Measurements from ENCODE around the gene OCRL. TPM values are rescaled to one million over a fixed set of nuclear protein-coding genes. Genes with fewer than 3 reads are reported as not detected.
A peak's percentile ranks its signal among the peaks of the same experiment; 100 is the strongest.

Gene OCRL
- total and polyA plus RNA-seq, 2 donors from 2014 or later = 9.4 to 20.0 TPM

GRCh38 chrX:129510331-129510730 is 29.7 kb upstream of the OCRL start:
- Histone ChIP-seq H3K9me3 (ENCODE audit: control insufficient read depth in 2 of 3, insufficient read depth in 1 of 3, low read length in 3 of 3) (no peaks in the 10 kb centered on the region), H3K4me1 (ENCODE audit: control insufficient read depth in 2 of 3, insufficient read depth in 2 of 3, low read depth in 1 of 3, low read length in 3 of 3) (no peaks in the 10 kb centered on the region), H3K4me3 (ENCODE audit: low read length in 3 of 3) (no peak overlapping the region), H3K27ac (ENCODE audit: low read depth in 2 of 2, low read length in 2 of 2) (no peak overlapping the region), H3K9ac (ENCODE audit: low read length in 3 of 3) (no peak overlapping the region), H3K36me3 (ENCODE audit: control insufficient read depth in 2 of 3, insufficient read depth in 3 of 3, low read length in 3 of 3) (peaks cover 0 to 3% (median 0%) of the 10 kb centered on the region in 3 donors), H3K27me3 (ENCODE audit: control insufficient read depth, insufficient read depth, low read length) (no peaks in the 10 kb centered on the region)
- TF ChIP-seq, protein P1, sequence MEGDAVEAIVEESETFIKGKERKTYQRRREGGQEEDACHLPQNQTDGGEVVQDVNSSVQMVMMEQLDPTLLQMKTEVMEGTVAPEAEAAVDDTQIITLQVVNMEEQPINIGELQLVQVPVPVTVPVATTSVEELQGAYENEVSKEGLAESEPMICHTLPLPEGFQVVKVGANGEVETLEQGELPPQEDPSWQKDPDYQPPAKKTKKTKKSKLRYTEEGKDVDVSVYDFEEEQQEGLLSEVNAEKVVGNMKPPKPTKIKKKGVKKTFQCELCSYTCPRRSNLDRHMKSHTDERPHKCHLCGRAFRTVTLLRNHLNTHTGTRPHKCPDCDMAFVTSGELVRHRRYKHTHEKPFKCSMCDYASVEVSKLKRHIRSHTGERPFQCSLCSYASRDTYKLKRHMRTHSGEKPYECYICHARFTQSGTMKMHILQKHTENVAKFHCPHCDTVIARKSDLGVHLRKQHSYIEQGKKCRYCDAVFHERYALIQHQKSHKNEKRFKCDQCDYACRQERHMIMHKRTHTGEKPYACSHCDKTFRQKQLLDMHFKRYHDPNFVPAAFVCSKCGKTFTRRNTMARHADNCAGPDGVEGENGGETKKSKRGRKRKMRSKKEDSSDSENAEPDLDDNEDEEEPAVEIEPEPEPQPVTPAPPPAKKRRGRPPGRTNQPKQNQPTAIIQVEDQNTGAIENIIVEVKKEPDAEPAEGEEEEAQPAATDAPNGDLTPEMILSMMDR (IDR thresholded peaks at IDR 0.05; ENCODE audit: borderline replicate concordance, extremely low read depth, insufficient read depth) = no peak
- no peak for FAIRE-seq
- DNase-seq = peak in 4 of 5 donors; percentile 33 to 56 (median 38)
- intact Hi-C loops (cut with DNase I) = no loop called here

DNA sequence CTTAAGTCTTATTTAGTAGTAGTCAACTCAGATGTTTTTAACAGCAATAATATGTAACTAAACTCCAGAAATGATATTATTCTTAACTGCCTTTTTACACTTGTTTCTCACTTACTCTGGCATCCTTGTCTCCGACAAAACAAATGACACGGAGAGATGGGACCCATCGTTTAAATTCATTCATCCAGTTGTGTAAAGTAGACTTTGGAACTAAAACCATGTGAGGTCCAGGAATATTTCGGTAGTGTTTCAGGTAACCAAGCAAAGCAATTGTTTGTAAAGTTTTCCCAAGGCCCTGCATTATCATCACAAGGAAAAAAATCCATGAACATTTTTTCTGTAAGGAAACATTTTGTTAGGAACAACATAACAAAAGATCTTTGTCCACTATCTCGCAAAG is 28.4 kb upstream of the OCRL start:
- TF ChIP-seq, protein P1 (IDR thresholded peaks at IDR 0.05; ENCODE audit: borderline replicate concordance, extremely low read depth, insufficient read depth) = no peak
- DNase-seq = no peak
- H3K36me3 ChIP-seq (ENCODE audit: control insufficient read depth in 2 of 3, insufficient read depth in 3 of 3, low read length in 3 of 3) = peaks cover 0 to 3% (median 0%) of the 10 kb centered on the region in 3 donors
- no peaks in the 10 kb centered on the region for H3K9me3 ChIP-seq (ENCODE audit: control insufficient read depth in 2 of 3, insufficient read depth in 1 of 3, low read length in 3 of 3)
- H3K27ac ChIP-seq (ENCODE audit: low read depth in 2 of 2, low read length in 2 of 2) = no peak overlapping the region
- H3K4me3 ChIP-seq (ENCODE audit: low read length in 3 of 3) = no peak overlapping the region
- no peaks in the 10 kb centered on the region for H3K27me3 ChIP-seq (ENCODE audit: control insufficient read depth, insufficient read depth, low read length)
- H3K4me1 ChIP-seq (ENCODE audit: control insufficient read depth in 2 of 3, insufficient read depth in 2 of 3, low read depth in 1 of 3, low read length in 3 of 3) = no peaks in the 10 kb centered on the region
- no peak overlapping the region for H3K9ac ChIP-seq (ENCODE audit: low read length in 3 of 3)
- no peak for FAIRE-seq
- intact Hi-C loops (cut with DNase I) = no loop called here

- no peak overlapping the region for H3K27ac ChIP-seq (ENCODE audit: low read depth in 2 of 2, low read length in 2 of 2)
- no peak overlapping the region for H3K9ac ChIP-seq (ENCODE audit: low read length in 3 of 3)
- TF ChIP-seq, protein P1 (IDR thresholded peaks at IDR 0.05; ENCODE audit: borderline replicate concordance, extremely low read depth, insufficient read depth) = no peak
- FAIRE-seq (no peak), DNase-seq (no peak)
- H3K9me3 ChIP-seq (ENCODE audit: control insufficient read depth in 2 of 3, insufficient read depth in 1 of 3, low read length in 3 of 3) = no peaks in the 10 kb centered on the region
- peaks cover 0 to 3% (median 0%) of the 10 kb centered on the region in 3 donors for H3K36me3 ChIP-seq (ENCODE audit: control insufficient read depth in 2 of 3, insufficient read depth in 3 of 3, low read length in 3 of 3)
- no peaks in the 10 kb centered on the region for H3K4me1 ChIP-seq (ENCODE audit: control insufficient read depth in 2 of 3, insufficient read depth in 2 of 3, low read depth in 1 of 3, low read length in 3 of 3)
- no peak overlapping the region for H3K4me3 ChIP-seq (ENCODE audit: low read length in 3 of 3)
- intact Hi-C loops (cut with DNase I) = no loop called here
- H3K27me3 ChIP-seq (ENCODE audit: control insufficient read depth, insufficient read depth, low read length) = no peaks in the 10 kb centered on the region
Observed at GRCh38 chrX:129512409-129512808, 27.6 kb upstream of the OCRL start.

- intact Hi-C loops (cut with DNase I) = no loop called here
- H3K9ac ChIP-seq (ENCODE audit: low read length in 3 of 3) = no peak overlapping the region
- TF ChIP-seq, protein P1 (IDR thresholded peaks at IDR 0.05; ENCODE audit: borderline replicate concordance, extremely low read depth, insufficient read depth) = no peak
- H3K36me3 ChIP-seq (ENCODE audit: control insufficient read depth in 2 of 3, insufficient read depth in 3 of 3, low read length in 3 of 3) = peaks cover 0 to 2% (median 0%) of the 10 kb centered on the region in 3 donors
- FAIRE-seq = no peak
- H3K4me1 ChIP-seq (ENCODE audit: control insufficient read depth in 2 of 3, insufficient read depth in 2 of 3, low read depth in 1 of 3, low read length in 3 of 3) = no peaks in the 10 kb centered on the region
- no peak overlapping the region for H3K4me3 ChIP-seq (ENCODE audit: low read length in 3 of 3)
- DNase-seq = no peak
- H3K27me3 ChIP-seq (ENCODE audit: control insufficient read depth, insufficient read depth, low read length) = no peaks in the 10 kb centered on the region
- H3K27ac ChIP-seq (ENCODE audit: low read depth in 2 of 2, low read length in 2 of 2) = no peak overlapping the region
- H3K9me3 ChIP-seq (ENCODE audit: control insufficient read depth in 2 of 3, insufficient read depth in 1 of 3, low read length in 3 of 3) = no peaks in the 10 kb centered on the region
Observed at GRCh38 chrX:129516402-129516801, 23.7 kb upstream of the OCRL start.

All from kidney (tissue), 14 donors.